Stomach (tissue), 4 donors: ENCODE results near the gene FAM149B1.

Experiments used
- POLR2A ChIP-seq, 4 donors: fragments of 450-650 bp; IDR thresholded peaks; one replicate each; pipeline ENCODE4 v1.6.1; 2016; ENCODE audit warnings: antibody characterized with exemption in 4 of 4, control low read depth in 2 of 4, mild to moderate bottlenecking in 1 of 4, moderate library complexity in 1 of 4
- POLR2AphosphoS5 ChIP-seq, 3 donors: sonication (generic); formaldehyde crosslinking; IDR thresholded peaks; one replicate each; pipeline ENCODE4 v1.6.1; 2016; ENCODE audit warnings: antibody characterized with exemption in 3 of 3
- TF ChIP-seq, protein P1 (sequence below), 7 experiments: fragments of 450-650 bp in 4 of 7; fragments of 200-600 bp in 3 of 7; sonication (generic) in 3 of 7; IDR thresholded peaks; one replicate each; pipeline ENCODE4 v1.5.1; 2016 to 2019; ENCODE audit warnings: antibody characterized with exemption in 7 of 7, control low read depth in 2 of 7, mild to moderate bottlenecking in 1 of 7

DNA sequence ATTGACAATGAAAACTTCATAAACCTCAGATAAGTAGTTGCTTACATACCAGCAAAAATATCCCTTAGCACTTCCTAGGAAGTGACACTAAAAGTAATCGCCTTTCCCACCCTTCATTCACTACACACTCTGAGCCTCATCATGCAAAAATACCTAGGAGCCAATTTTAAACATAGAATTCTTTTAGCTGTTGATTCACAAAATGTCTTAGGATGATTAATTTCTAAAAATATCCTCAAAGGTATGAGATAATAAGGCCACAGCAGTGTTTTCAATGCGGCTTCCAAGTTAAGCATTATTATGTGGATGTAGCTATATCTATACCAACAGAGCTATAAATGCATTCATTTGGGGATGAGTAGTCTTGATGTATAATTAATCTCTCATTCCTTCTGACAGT is 66.0 kb downstream of the FAM149B1 start:
- TF ChIP-seq, protein P1, sequence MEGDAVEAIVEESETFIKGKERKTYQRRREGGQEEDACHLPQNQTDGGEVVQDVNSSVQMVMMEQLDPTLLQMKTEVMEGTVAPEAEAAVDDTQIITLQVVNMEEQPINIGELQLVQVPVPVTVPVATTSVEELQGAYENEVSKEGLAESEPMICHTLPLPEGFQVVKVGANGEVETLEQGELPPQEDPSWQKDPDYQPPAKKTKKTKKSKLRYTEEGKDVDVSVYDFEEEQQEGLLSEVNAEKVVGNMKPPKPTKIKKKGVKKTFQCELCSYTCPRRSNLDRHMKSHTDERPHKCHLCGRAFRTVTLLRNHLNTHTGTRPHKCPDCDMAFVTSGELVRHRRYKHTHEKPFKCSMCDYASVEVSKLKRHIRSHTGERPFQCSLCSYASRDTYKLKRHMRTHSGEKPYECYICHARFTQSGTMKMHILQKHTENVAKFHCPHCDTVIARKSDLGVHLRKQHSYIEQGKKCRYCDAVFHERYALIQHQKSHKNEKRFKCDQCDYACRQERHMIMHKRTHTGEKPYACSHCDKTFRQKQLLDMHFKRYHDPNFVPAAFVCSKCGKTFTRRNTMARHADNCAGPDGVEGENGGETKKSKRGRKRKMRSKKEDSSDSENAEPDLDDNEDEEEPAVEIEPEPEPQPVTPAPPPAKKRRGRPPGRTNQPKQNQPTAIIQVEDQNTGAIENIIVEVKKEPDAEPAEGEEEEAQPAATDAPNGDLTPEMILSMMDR (IDR thresholded peaks at IDR 0.05), result no peak
- TF ChIP-seq POLR2A (IDR thresholded peaks at IDR 0.05) (no peak), POLR2AphosphoS5 (IDR thresholded peaks at IDR 0.05) (no peak)
